Astrocyte (in vitro differentiated cells and primary cell): ENCODE results near the gene RSPH3. TPM values are rescaled to one million over a fixed set of nuclear protein-coding genes. Genes with fewer than 3 reads are reported as not detected.

Experiments
- DNase-seq: peaks from one replicate; pipeline ENCODE4 v3.0.0-alpha.2; 2010; ENCODE audit warnings: low read depth
- FAIRE-seq: peaks from 2 replicates; lab custom pipeline; 2011; peaks lifted over from hg19 to GRCh38; lab: Jason Lieb, UNC
- H2AFZ ChIP-seq: 2 replicates; pipeline ENCODE4 v1.6.0; 2012; ENCODE audit warnings: low read depth, low read length, inconsistent platforms
- H3K27ac ChIP-seq: 2 replicates; pipeline ENCODE4 v1.5.1; 2011; ENCODE audit warnings: low read depth, low read length, inconsistent platforms
- H3K27me3 ChIP-seq: 2 replicates; pipeline ENCODE4 v1.6.0; 2011; ENCODE audit warnings: low read length, inconsistent platforms; ENCODE audit not compliant: insufficient read depth
- H3K36me3 ChIP-seq: 2 replicates; pipeline ENCODE4 v1.5.1; 2011; ENCODE audit warnings: low read length, inconsistent platforms; ENCODE audit not compliant: insufficient read depth
- H3K4me1 ChIP-seq: 2 replicates; pipeline ENCODE4 v1.5.1; 2011; ENCODE audit warnings: low read length, inconsistent platforms; ENCODE audit not compliant: insufficient read depth
- H3K4me2 ChIP-seq: 2 replicates; pipeline ENCODE4 v1.6.0; 2012; ENCODE audit warnings: low read length, inconsistent platforms
- H3K4me3 ChIP-seq: 2 replicates; pipeline ENCODE4 v1.5.1; 2011; ENCODE audit warnings: low read depth, mild to moderate bottlenecking, low read length, inconsistent platforms; ENCODE audit not compliant: insufficient read depth
- H3K79me2 ChIP-seq: 2 replicates; pipeline ENCODE4 v1.6.0; 2012; ENCODE audit warnings: mild to moderate bottlenecking, low read length, inconsistent platforms; ENCODE audit not compliant: insufficient read depth
- H3K9ac ChIP-seq: 2 replicates; pipeline ENCODE4 v1.6.0; 2012; ENCODE audit warnings: mild to moderate bottlenecking, low read length, inconsistent platforms
- H3K9me3 ChIP-seq: 2 replicates; pipeline ENCODE4 v1.5.1; 2012; ENCODE audit warnings: low read depth, mild to moderate bottlenecking, low read length, inconsistent platforms; ENCODE audit not compliant: insufficient read depth
- H4K20me1 ChIP-seq: 2 replicates; pipeline ENCODE4 v1.6.0; 2012; ENCODE audit warnings: low read length, inconsistent platforms; ENCODE audit not compliant: insufficient read depth
- H3K27ac Mint-ChIP-seq: one replicate; pipeline ENCODE4 v1.8.0; 2021; ENCODE audit warnings: mild to moderate bottlenecking, mixed read lengths; ENCODE audit not compliant: unreplicated experiment
- H3K27me3 Mint-ChIP-seq: one replicate; pipeline ENCODE4 v1.8.0; 2021; ENCODE audit warnings: low read depth, mixed read lengths; ENCODE audit not compliant: unreplicated experiment
- H3K36me3 Mint-ChIP-seq: one replicate; pipeline ENCODE4 v1.8.0; 2021; ENCODE audit warnings: low read depth, mixed read lengths; ENCODE audit not compliant: unreplicated experiment
- H3K4me1 Mint-ChIP-seq: one replicate; pipeline ENCODE4 v1.8.0; 2021; ENCODE audit warnings: low read depth, mixed read lengths; ENCODE audit not compliant: unreplicated experiment
- H3K4me3 Mint-ChIP-seq: one replicate; pipeline ENCODE4 v1.8.0; 2021; ENCODE audit warnings: mild to moderate bottlenecking, moderate library complexity, mixed read lengths; ENCODE audit not compliant: unreplicated experiment
- H3K9me3 Mint-ChIP-seq: one replicate; pipeline ENCODE4 v1.8.0; 2021; ENCODE audit warnings: mild to moderate bottlenecking, mixed read lengths; ENCODE audit not compliant: unreplicated experiment
- EZH2 ChIP-seq: IDR thresholded peaks from 2 replicates; pipeline ENCODE4 v1.6.1; 2012; ENCODE audit warnings: mild to moderate bottlenecking, low read length, inconsistent platforms; ENCODE audit not compliant: insufficient read depth
- total RNA-seq: library from RNA; stranded (reverse); gene quantifications from 2 replicates; pipeline ENCODE4 v1.2.1, GENCODE V29; 2021
- TF ChIP-seq, protein P1 (sequence below): IDR thresholded peaks from 2 replicates; pipeline ENCODE4 v1.5.1; 2011; ENCODE audit warnings: low read depth, mild to moderate bottlenecking, inconsistent platforms, low read length, moderate library complexity; ENCODE audit not compliant: insufficient read depth

The RSPH3 gene
- total RNA-seq, 1 donor from 2014 or later, result 10.2 TPM

DNA sequence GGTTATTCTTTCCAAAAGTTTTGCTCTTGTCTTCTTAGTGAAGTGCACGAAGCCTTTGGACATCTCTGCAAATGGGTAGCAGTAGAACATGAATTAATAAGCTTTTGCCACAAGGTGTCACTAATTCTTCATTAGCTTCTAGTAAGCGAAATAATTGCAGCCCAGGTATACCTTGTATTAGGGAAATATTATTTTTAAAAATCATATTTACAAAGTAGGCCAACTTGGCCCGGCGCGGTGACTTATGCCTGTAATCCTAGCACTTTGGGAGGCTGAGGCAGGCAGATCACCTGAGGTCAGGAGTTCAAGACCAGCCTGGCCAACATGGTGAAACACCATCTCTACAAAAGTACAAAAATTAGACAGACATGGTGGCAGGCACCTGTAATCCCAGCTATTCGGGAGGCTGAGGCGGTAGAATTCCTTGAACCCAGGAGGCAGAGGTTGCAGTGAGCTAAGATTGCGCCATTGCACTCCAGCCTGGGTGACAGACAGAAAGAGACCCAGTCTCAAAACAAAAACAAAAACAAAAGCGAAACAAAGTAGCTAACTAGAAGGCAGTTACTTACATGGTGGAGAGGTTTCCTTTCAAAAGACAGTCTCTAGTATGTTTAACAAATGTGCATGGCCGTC, 8.8 kb upstream of the RSPH3 start:
- Mint-ChIP-seq H3K27me3 (no peaks in the 10 kb centered on the region), H3K27ac (no peak overlapping the region), H3K4me3 (no peak overlapping the region), H3K9me3 (no peaks in the 10 kb centered on the region), H3K4me1 (peaks cover 10% of the 10 kb centered on the region), H3K36me3 (no peaks in the 10 kb centered on the region)
- TF ChIP-seq, protein P1, sequence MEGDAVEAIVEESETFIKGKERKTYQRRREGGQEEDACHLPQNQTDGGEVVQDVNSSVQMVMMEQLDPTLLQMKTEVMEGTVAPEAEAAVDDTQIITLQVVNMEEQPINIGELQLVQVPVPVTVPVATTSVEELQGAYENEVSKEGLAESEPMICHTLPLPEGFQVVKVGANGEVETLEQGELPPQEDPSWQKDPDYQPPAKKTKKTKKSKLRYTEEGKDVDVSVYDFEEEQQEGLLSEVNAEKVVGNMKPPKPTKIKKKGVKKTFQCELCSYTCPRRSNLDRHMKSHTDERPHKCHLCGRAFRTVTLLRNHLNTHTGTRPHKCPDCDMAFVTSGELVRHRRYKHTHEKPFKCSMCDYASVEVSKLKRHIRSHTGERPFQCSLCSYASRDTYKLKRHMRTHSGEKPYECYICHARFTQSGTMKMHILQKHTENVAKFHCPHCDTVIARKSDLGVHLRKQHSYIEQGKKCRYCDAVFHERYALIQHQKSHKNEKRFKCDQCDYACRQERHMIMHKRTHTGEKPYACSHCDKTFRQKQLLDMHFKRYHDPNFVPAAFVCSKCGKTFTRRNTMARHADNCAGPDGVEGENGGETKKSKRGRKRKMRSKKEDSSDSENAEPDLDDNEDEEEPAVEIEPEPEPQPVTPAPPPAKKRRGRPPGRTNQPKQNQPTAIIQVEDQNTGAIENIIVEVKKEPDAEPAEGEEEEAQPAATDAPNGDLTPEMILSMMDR, result peak; percentile 27
- no peak for TF ChIP-seq EZH2
- FAIRE-seq, result no peak
- H3K79me2 ChIP-seq, result no peaks in the 10 kb centered on the region
- H3K27ac ChIP-seq, result no peak overlapping the region
- no peak overlapping the region for H3K4me3 ChIP-seq
- no peaks in the 10 kb centered on the region for H4K20me1 ChIP-seq
- H3K36me3 ChIP-seq, result no peaks in the 10 kb centered on the region
- DNase-seq, result peak; percentile 5
- no peaks in the 10 kb centered on the region for H3K9me3 ChIP-seq
- no peak overlapping the region for H3K4me2 ChIP-seq
- H3K4me1 ChIP-seq, result no peaks in the 10 kb centered on the region
- no peak overlapping the region for H2AFZ ChIP-seq
- no peak overlapping the region for H3K9ac ChIP-seq
- H3K27me3 ChIP-seq, result no peaks in the 10 kb centered on the region

DNA sequence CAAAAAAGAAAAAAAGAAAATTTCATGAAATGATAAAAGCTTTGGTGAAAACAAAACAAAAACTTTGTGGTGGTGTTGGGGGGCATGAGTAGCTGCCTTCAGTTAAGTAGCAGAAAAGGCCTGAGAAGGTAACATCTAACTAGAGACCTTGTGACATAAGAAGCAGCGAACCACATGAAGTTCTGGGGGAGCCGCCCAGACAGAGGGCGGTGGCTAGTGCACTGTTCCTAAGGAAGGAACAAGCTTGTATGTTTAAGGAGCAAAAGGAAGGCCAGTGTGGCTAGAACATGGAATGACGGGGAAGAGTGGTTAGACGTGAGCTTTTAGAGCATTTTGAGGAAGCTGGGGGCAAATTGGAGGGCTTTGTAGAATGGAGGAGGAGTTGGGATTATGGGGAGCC, 7.5 kb upstream of the RSPH3 start:
- no peak for TF ChIP-seq EZH2
- TF ChIP-seq, protein P1, result no peak
- H3K9ac ChIP-seq, result no peak overlapping the region
- H2AFZ ChIP-seq, result no peak overlapping the region
- no peak overlapping the region for H3K27ac Mint-ChIP-seq
- H3K4me3 Mint-ChIP-seq, result no peak overlapping the region
- no peaks in the 10 kb centered on the region for H3K9me3 ChIP-seq
- no peak overlapping the region for H3K27ac ChIP-seq
- no peak overlapping the region for H3K4me2 ChIP-seq
- H3K9me3 Mint-ChIP-seq, result no peaks in the 10 kb centered on the region
- no peaks in the 10 kb centered on the region for H3K4me1 ChIP-seq
- no peaks in the 10 kb centered on the region for H3K79me2 ChIP-seq
- H3K4me1 Mint-ChIP-seq, result peaks cover 11% of the 10 kb centered on the region
- H3K4me3 ChIP-seq, result no peak overlapping the region
- H4K20me1 ChIP-seq, result no peaks in the 10 kb centered on the region
- no peaks in the 10 kb centered on the region for H3K27me3 ChIP-seq
- H3K27me3 Mint-ChIP-seq, result no peaks in the 10 kb centered on the region
- H3K36me3 Mint-ChIP-seq, result no peaks in the 10 kb centered on the region
- no peak for DNase-seq
- FAIRE-seq, result no peak
- no peaks in the 10 kb centered on the region for H3K36me3 ChIP-seq

DNA sequence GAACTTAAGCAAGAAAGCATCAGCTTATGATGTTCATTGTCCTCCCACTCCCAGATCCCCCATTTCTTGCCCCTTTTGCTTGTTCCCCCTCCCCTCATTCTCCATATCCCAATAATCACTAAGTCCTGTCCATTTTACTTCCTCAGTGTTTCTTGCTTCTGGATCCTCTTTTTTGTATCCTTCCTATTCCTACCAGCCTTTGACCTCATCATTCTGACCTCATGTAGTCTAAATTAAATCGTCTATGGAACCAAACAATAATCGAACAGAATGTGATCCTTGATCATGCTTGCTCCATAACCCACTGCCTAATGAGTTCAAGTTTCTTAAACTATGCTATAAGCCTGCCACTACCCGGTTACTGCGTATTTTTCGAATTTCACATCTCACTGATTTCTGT, 5.4 kb upstream of the RSPH3 start:
- Histone ChIP-seq H3K4me2 (no peak overlapping the region), H3K27me3 (no peaks in the 10 kb centered on the region), H4K20me1 (no peaks in the 10 kb centered on the region), H3K9ac (no peak overlapping the region), H2AFZ (no peak overlapping the region), H3K36me3 (no peaks in the 10 kb centered on the region), H3K9me3 (no peaks in the 10 kb centered on the region), H3K4me1 (peaks cover 5% of the 10 kb centered on the region), H3K79me2 (no peaks in the 10 kb centered on the region), H3K4me3 (no peak overlapping the region), H3K27ac (no peak overlapping the region)
- FAIRE-seq (no peak), DNase-seq (no peak)
- no peak for TF ChIP-seq EZH2
- TF ChIP-seq, protein P1, result no peak
- Mint-ChIP-seq H3K9me3 (no peaks in the 10 kb centered on the region), H3K36me3 (no peaks in the 10 kb centered on the region), H3K4me1 (peaks cover 21% of the 10 kb centered on the region), H3K27ac (no peak overlapping the region), H3K4me3 (no peak overlapping the region), H3K27me3 (no peaks in the 10 kb centered on the region)
